C1 segment of cervical spinal cord (tissue), 14 donors: ENCODE data around the gene JMJD7.
A peak's percentile ranks its signal among the peaks of the same experiment; 100 is the strongest.

Experiments
- DNase-seq, 14 donors: peaks; one replicate each; lab custom pipeline; 2025; lab: John Stamatoyannopoulos, UW

Gene JMJD7

GRCh38 chr15:41865490-41866055 is 37.7 kb downstream of the JMJD7 start:
- DNase-seq, result no peak

- no peak for DNase-seq
These were observed 38.4 kb downstream of the JMJD7 start for GRCh38 chr15:41866263-41866703.

GRCh38 chr15:41866872-41867579 is 39.1 kb downstream of the JMJD7 start:
- DNase-seq, result no peak

DNA sequence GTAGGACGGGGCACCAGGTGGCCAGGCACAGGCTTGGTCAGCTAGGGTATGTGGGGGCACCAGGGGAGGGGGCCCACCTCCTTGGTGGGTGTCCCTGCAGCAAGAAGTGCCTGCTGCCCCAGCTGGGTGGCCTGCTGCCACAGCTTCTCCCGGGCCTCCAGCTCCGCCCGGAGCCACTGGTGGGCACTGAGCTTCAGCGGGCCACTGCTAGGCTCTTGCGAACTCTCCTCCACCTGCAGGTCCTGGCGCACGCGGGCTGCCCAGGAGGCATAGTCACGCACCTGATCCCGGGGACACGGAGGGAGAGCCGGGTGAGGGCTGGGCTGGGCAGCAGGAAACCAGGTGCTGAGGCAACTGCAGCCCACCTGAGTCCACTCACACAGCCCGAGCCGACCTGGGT is 40.4 kb downstream of the JMJD7 start:
- DNase-seq, result no peak

DNA sequence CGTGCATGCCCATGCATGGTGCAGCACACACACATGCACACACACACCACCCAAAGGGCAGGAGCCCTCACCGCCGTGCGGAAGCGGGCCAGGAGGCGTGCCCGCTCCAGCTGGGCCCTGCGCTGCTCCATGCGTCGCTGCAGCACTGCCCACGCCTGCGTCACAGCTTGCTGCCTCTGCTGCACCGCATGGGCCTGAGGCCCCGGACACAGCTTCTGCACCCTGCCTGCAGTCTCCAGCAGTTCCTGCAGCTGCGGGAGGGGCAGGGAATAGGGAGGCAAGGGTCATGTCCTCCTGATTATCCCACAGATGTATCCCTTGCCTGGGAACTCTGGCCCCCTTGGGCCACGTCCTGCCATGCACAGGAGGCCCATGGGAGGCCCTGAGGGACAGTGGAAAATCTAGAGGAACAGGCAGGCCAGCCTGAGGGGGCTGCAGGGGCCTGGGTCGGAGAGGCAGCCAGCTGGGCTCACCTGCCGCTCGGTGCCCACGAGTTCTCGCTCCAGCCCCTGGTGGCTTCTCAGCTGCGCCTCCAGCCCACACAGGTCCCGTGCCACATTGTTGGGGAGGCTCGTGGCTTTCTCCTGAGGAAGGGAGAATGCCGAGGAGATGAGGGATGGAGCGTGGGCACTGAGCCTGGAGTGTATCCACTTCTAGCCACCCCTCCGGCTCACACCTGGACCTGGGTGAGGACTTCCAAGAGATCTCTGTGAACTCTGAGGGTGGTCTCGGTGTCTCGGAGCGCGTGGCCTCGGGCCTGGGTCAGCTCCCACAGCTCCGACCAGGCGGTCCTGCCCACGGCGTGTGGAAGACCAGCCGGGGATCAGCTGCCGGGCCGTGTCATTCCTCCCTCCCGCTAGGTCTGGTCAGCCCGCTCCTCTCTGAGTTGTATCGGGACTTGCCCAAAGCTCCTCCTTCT is 42.1 kb downstream of the JMJD7 start:
- no peak for DNase-seq

GRCh38 chr15:41870689-41871081 is 42.8 kb downstream of the JMJD7 start:
- DNase-seq, result no peak

- no peak for DNase-seq
These were observed 43.4 kb downstream of the JMJD7 start for GRCh38 chr15:41871175-41871905.

DNA sequence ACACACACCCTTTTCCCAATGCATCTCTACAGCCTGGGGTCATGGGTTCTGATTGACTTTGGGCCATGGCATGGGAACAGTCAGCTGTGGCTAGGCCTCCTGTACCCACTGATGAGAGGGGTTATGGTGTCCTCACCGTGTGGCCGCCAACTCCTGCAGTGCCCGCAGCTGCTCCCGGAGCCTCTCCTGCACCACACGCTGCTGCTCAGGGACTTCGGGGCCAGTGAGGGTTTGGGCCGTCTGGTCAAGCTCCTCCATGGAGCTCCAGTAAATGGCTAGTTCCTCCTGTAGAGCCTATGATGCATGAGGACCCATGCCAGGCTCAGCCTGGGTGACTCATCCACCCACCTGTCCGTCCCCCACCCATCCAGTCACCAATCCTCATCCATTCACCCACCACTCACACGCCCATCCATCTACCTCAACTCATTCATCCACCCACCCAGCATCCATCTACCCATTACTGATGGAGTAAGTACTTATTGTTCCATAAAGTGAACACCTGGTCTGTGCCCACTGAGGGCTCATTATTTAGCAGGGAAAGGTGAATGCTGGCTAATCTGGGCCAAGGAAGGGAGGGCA is 44.4 kb downstream of the JMJD7 start:
- DNase-seq, result no peak

GRCh38 chr15:41873711-41874110 is 45.8 kb downstream of the JMJD7 start:
- no peak for DNase-seq

DNA sequence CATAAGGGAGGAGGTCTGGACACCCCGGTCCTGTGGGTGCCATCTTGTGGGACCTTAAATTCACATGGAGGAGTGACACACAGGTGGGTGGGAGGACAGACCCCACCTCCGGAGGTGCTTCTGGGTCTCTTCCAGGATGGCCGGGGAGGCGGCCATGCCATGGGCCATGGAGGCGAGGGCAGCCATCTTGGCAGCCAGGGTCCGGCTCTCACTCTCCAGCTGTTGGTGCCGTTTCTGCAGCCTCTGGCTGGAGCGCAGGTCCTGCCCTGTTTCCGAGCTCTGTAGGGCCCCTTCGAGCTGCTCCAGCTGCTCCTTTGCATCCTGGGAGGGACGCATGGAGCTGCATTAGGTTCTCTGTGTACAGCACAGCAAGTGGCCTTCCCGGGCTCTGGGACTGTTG is 46.8 kb downstream of the JMJD7 start:
- DNase-seq, result no peak

DNA sequence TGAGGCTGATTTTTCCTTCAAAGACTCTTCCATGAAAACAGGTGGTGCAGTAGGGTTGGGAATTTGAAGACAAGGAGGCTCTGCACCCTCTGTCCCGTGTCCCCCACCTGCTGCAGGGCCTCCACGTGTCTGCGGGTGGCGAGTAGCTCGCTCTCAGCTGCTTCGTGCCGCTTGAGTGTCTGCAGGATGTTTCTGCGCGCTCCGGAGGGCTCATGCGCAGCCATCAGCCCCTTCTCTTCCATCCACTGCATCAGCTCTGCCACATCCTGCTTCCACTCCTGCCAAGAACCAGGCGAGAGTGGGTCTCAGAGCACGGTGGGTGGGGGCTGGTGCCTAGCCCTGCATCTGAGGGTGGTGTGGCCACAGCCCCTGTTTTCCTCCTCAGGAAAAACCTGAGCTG is 48.1 kb downstream of the JMJD7 start:
- no peak for DNase-seq

DNA sequence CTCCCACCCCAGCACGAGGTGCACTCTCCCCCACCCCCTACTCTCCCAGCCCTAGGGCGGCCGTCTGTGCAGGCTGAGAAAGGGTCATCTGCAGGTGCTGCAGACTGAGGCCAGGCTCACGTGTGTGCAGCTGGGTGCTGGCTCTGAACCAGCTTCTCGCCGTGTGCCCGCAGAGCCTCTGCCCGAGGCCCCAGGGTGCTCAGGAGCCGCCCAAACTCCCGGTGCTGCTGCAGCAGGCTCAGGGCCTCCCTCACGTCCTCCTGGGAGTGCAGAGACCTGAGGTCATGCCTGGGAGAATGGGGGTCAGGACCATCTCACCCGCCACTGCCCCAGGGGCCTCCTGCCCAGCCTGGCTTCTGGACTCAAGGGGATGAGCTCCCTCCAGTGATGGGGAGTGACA is 48.8 kb downstream of the JMJD7 start:
- DNase-seq, result no peak

DNA sequence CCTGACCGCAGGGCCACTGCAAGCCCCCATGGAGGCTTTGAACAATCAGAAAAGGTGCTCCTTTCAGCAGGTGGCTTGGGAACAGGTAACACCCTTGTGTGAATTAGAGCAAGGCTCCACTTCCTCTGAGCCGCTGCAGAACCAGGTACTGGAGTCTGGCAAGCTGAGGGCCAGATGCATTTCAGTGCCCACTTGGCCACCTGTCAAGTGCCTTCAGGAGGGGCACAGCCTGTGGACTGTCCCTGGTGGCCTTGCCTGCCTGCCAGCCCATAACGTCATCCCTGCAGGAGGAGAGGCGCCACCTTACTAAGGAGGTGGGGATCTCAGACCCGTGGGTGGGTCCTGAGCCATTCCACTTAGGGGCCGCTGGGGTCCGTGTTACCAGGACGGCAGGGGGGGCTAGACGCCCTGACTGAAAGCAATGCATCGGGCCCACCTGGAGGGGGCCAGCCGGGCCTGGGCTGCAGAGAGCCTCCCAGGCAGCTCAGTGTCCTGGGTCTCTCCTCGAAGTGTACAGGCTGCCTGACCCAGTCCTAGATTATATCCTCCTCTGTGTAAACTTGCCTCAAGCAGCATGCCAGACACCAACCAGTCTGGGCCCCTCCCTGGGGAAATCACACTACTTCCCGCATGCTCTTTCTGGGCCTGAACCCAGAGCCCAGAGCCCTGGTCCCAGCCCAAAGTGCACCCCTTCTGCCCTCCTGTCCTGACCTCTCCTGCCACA is 49.9 kb downstream of the JMJD7 start:
- peak in 1 of 14 donors; percentile 35 for DNase-seq

DNA sequence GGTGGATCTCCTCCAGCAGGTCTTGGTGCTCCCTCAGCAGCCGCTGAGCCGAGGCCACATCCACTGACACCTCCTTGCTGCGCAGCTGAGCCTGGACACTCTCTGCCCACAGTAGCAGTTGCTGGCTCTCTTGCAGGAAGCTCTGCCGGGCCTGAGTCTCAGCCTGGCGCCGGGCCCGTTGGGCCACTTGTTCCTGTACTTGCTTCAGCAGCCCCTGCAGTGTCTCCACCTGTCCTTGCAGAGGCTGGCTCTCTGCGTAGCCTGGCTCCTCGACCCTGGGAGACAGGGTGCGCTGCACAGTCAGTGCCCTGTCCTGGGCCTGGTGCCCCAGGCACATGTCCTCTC is 50.4 kb downstream of the JMJD7 start:
- DNase-seq, result peak in 3 of 14 donors; percentile 22 to 98 (median 50)

GRCh38 chr15:41879321-41879845 is 51.5 kb downstream of the JMJD7 start:
- DNase-seq, result peak in 1 of 14 donors; percentile 86

- DNase-seq, result no peak
These were observed 52.4 kb downstream of the JMJD7 start for GRCh38 chr15:41880156-41880877.

- DNase-seq, result no peak
These were observed 53.2 kb downstream of the JMJD7 start for GRCh38 chr15:41881086-41881485.

- DNase-seq, result peak in 1 of 14 donors; percentile 43
These were observed 53.6 kb downstream of the JMJD7 start for GRCh38 chr15:41881550-41881919.

DNA sequence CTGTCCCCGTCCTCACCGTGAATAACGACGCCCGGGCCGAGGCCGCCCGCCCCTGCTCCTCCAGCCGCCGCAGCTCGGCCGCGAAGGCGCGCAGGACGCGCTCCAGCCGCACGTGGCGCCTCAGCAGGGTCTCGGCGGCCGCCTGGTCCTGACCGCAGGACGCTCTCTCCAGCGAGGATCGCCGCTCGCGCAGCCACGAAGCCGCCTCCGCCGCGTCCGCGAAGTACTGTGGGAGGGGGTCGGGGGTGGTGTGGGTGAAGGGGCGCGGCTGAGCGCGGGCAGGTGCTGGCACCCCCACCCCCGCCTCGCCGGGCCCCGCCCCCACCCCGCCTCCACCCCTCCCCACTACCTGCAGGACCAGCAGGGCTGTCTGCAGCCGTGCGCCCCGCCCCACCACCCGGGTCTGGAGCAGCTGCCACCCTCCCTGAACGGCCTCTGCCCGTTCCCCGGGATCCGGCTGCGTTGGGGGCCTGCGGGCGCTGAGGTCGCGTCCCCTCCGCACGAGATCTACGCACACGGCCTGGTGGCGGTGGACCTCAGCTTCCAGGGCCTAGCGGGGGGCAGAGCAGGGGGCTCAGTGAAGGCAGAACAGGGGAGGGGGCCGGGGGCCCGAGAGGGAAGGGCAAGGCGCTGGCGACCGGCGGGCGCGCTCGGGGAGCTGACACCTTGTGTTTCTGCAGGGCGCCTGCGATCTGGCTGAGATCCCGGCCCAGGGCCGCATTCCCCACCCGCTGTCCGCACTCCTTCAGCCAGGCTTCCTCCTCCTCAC is 54.2 kb downstream of the JMJD7 start:
- peak in 1 of 14 donors; percentile 68 for DNase-seq
